H1 (cell line): Measurements from ENCODE around the gene CASTOR1. TPM values are rescaled to one million over a fixed set of nuclear protein-coding genes. Genes with fewer than 3 reads are reported as not detected.

ENCODE experiments used
- CTCF ChIA-PET: fragments of 300-600 bp; sonication (Branson Sonifier 250); formaldehyde crosslinking; loops from one replicate; lab custom pipeline; 2021; ENCODE audit not compliant: partially characterized antibody; lab: Charles Lee
- POLR2A ChIA-PET: fragments of 300-600 bp; sonication (Branson Sonifier 250); formaldehyde crosslinking; loops from one replicate; lab custom pipeline; 2021; ENCODE audit warnings: inconsistent platforms; ENCODE audit not compliant: partially characterized antibody; lab: Charles Lee
- DNase-seq, 2 experiments: peaks; one replicate each; pipeline versions ENCODE4 v3.0.0 to v3.0.0-alpha.2; 2010 to 2022; ENCODE audit warnings: low spot score in 2 of 2, low read depth in 1 of 2, mixed read lengths in 1 of 2
- FAIRE-seq: peaks from 2 replicates; lab custom pipeline; 2011; peaks lifted over from hg19 to GRCh38; lab: Jason Lieb, UNC
- H2AFZ ChIP-seq: 2 replicates; pipeline ENCODE4 v1.8.1; 2012; ENCODE audit warnings: low read length, inconsistent platforms
- H2AK5ac ChIP-seq: 2 replicates; pipeline ENCODE4 v1.6.1; 2013; ENCODE audit warnings: low read depth, low read length
- H2BK120ac ChIP-seq: replicated peaks from 2 replicates; pipeline ENCODE3; 2013; ENCODE audit warnings: low read depth, low read length, inconsistent platforms
- H2BK12ac ChIP-seq: 2 replicates; pipeline ENCODE4 v1.6.1; 2013; ENCODE audit warnings: low read depth, low read length
- H2BK15ac ChIP-seq: 2 replicates; pipeline ENCODE4 v1.6.1; 2013; ENCODE audit warnings: low read length
- H2BK20ac ChIP-seq: 2 replicates; pipeline ENCODE4 v1.6.1; 2013; ENCODE audit warnings: low read length
- H2BK5ac ChIP-seq: 2 replicates; pipeline ENCODE4 v1.6.1; 2013; ENCODE audit warnings: low read depth, low read length
- H3K14ac ChIP-seq: 2 replicates; pipeline ENCODE4 v1.6.1; 2013; ENCODE audit warnings: inconsistent platforms; ENCODE audit not compliant: insufficient read length
- H3K18ac ChIP-seq: 2 replicates; pipeline ENCODE4 v1.6.1; 2013; ENCODE audit warnings: low read length; ENCODE audit errors: extremely low read depth
- H3K23ac ChIP-seq: 2 replicates; pipeline ENCODE4 v1.6.1; 2013; ENCODE audit warnings: inconsistent platforms; ENCODE audit not compliant: insufficient read length
- H3K23me2 ChIP-seq: 2 replicates; pipeline ENCODE4 v1.6.1; 2013; ENCODE audit warnings: low read depth, low read length
- H3K27ac ChIP-seq: 2 replicates; pipeline ENCODE4 v1.6.1; 2011; ENCODE audit warnings: low read depth, low read length, inconsistent platforms
- H3K27me3 ChIP-seq, 4 experiments: replicated peaks in 1 of 4; 1 replicate in 1 of 4; 2 replicates in 3 of 4; pipeline versions ENCODE4 v1.6.1 to v1.8.1; 2011 to 2013; ENCODE audit warnings: low read length in 3 of 4, mild to moderate bottlenecking in 3 of 4, inconsistent platforms in 2 of 4, mixed read lengths in 2 of 4, moderate library complexity in 1 of 4; ENCODE audit not compliant: control insufficient read depth in 3 of 4, insufficient read depth in 3 of 4; ENCODE audit errors: extremely low read depth in 1 of 4
- H3K36me3 ChIP-seq, 4 experiments: 2 replicates each; pipeline versions ENCODE4 v1.6.1 to v1.8.1; 2011 to 2013; ENCODE audit warnings: mild to moderate bottlenecking in 4 of 4, low read length in 3 of 4, moderate library complexity in 2 of 4, control low read depth in 1 of 4, inconsistent platforms in 1 of 4; ENCODE audit not compliant: insufficient read depth in 4 of 4, control insufficient read depth in 2 of 4
- H3K4ac ChIP-seq: replicated peaks from 2 replicates; pipeline ENCODE3; 2013; ENCODE audit warnings: low read length, low read depth, mixed read lengths, inconsistent platforms; ENCODE audit not compliant: insufficient read length
- H3K4me1 ChIP-seq, 4 experiments: replicated peaks in 1 of 4; 1 replicate in 1 of 4; 2 replicates in 3 of 4; pipeline versions ENCODE4 v1.6.1 to v1.8.1; 2011 to 2013; ENCODE audit warnings: low read length in 3 of 4, inconsistent platforms in 2 of 4, mixed read lengths in 1 of 4; ENCODE audit not compliant: insufficient read depth in 4 of 4, control insufficient read depth in 3 of 4
- H3K4me2 ChIP-seq, 2 experiments: 2 replicates each; pipeline versions ENCODE4 v1.6.1 to v1.8.1; 2011 to 2013; ENCODE audit warnings: low read depth in 2 of 2, low read length in 2 of 2, control low read depth in 1 of 2, inconsistent platforms in 1 of 2, mild to moderate bottlenecking in 1 of 2; ENCODE audit not compliant: insufficient read depth in 1 of 2
- H3K4me3 ChIP-seq, 4 experiments: fragments of 200-600, 300-600 bp in 1 of 4; sonication (generic), shearing (Covaris generic), sonication (Bioruptor Twin) in 1 of 4; 2 replicates each; pipeline versions ENCODE4 v1.5.1 to v1.8.1; 2011 to 2016; ENCODE audit warnings: low read length in 4 of 4, low read depth in 3 of 4, control low read depth in 2 of 4, inconsistent platforms in 2 of 4, mild to moderate bottlenecking in 2 of 4, mixed read lengths in 1 of 4, moderate library complexity in 1 of 4; ENCODE audit not compliant: insufficient read depth in 2 of 4; ENCODE audit errors: extremely low read depth in 1 of 4
- H3K56ac ChIP-seq: replicated peaks from 2 replicates; pipeline ENCODE3; 2013; ENCODE audit warnings: low read depth, mild to moderate bottlenecking, mixed read lengths, low read length, inconsistent platforms; ENCODE audit not compliant: insufficient read length
- H3K79me1 ChIP-seq: 2 replicates; pipeline ENCODE4 v1.6.1; 2013; ENCODE audit warnings: low read depth, low read length, control low read depth
- H3K79me2 ChIP-seq, 2 experiments: 2 replicates each; pipeline versions ENCODE4 v1.6.1 to v1.8.1; 2012 to 2013; ENCODE audit warnings: low read length in 2 of 2, mild to moderate bottlenecking in 2 of 2, inconsistent platforms in 1 of 2; ENCODE audit not compliant: insufficient read depth in 2 of 2, control insufficient read depth in 1 of 2
- H3K9ac ChIP-seq, 4 experiments: replicated peaks in 1 of 4; 1 replicate in 1 of 4; 2 replicates in 3 of 4; pipeline versions ENCODE4 v1.6.1 to v1.8.1; 2011 to 2013; ENCODE audit warnings: low read depth in 3 of 4, low read length in 3 of 4, control low read depth in 2 of 4, mild to moderate bottlenecking in 2 of 4, moderate library complexity in 2 of 4, inconsistent platforms in 1 of 4; ENCODE audit errors: extremely low read depth in 1 of 4
- H3K9me3 ChIP-seq, 2 experiments: 2 replicates each; pipeline versions ENCODE4 v1.6.1 to v1.8.1; 2012 to 2013; ENCODE audit warnings: mild to moderate bottlenecking in 2 of 2, moderate library complexity in 2 of 2, control low read depth in 1 of 2, inconsistent platforms in 1 of 2, low read depth in 1 of 2, low read length in 1 of 2, mixed read lengths in 1 of 2; ENCODE audit not compliant: insufficient read depth in 2 of 2
- H4K20me1 ChIP-seq, 2 experiments: replicated peaks in 1 of 2; 2 replicates each; pipeline versions ENCODE3 to v1.8.1; 2011 to 2013; ENCODE audit warnings: inconsistent platforms in 2 of 2, low read length in 2 of 2, mild to moderate bottlenecking in 1 of 2; ENCODE audit not compliant: insufficient read depth in 2 of 2, control insufficient read depth in 1 of 2
- H4K5ac ChIP-seq: 2 replicates; pipeline ENCODE4 v1.6.1; 2013; ENCODE audit warnings: low read length, low read depth, mixed read lengths, inconsistent platforms; ENCODE audit not compliant: insufficient read length
- H4K8ac ChIP-seq: 2 replicates; pipeline ENCODE4 v1.8.0; 2013; ENCODE audit warnings: mild to moderate bottlenecking, moderate library complexity, low read length, inconsistent platforms; ENCODE audit not compliant: insufficient read depth; ENCODE audit errors: extremely low read depth
- H4K91ac ChIP-seq: replicated peaks from 2 replicates; pipeline ENCODE3; 2013; ENCODE audit warnings: low read length, mixed read lengths, inconsistent platforms; ENCODE audit not compliant: insufficient read length
- ASH2L ChIP-seq: fragments of 200-600, 300-600 bp; sonication (generic); IDR thresholded peaks from one replicate; pipeline ENCODE4 v1.7.1; 2017; ENCODE audit warnings: low read length
- ATF3 ChIP-seq: IDR thresholded peaks from 2 replicates; pipeline ENCODE4 v1.6.1; 2011; ENCODE audit warnings: low read depth, mild to moderate bottlenecking, low read length; ENCODE audit not compliant: insufficient read depth
- BACH1 ChIP-seq: IDR thresholded peaks from 2 replicates; pipeline ENCODE4 v1.6.1; 2012; ENCODE audit warnings: low read length, improper control_type of control experiment
- HDAC2 ChIP-seq, 2 experiments: fragments of 300-600 bp in 1 of 2; sonication (generic) in 1 of 2; IDR thresholded peaks; 2 replicates each; pipeline ENCODE4 v1.6.1; 2011 to 2012; ENCODE audit warnings: low read depth in 2 of 2, low read length in 2 of 2, mild to moderate bottlenecking in 2 of 2, moderate library complexity in 2 of 2, borderline replicate concordance in 1 of 2, inconsistent platforms in 1 of 2
- HDAC6 ChIP-seq: IDR thresholded peaks from one replicate; pipeline ENCODE4 v1.7.1; 2012; ENCODE audit warnings: low read depth, mild to moderate bottlenecking, inconsistent platforms, low read length, moderate library complexity
- JUND ChIP-seq: IDR thresholded peaks from 2 replicates; pipeline ENCODE4 v1.6.1; 2011; ENCODE audit warnings: mild to moderate bottlenecking, improper control_type of control experiment, low read length
- RXRA ChIP-seq: IDR thresholded peaks from 2 replicates; pipeline ENCODE4 v1.6.1; 2011; ENCODE audit warnings: low read depth, mild to moderate bottlenecking, low read length, moderate library complexity; ENCODE audit not compliant: insufficient read depth
- SIRT6 ChIP-seq: IDR thresholded peaks from one replicate; pipeline ENCODE4 v1.7.1; 2012; ENCODE audit warnings: low read length, inconsistent platforms
- USF2 ChIP-seq: IDR thresholded peaks from 2 replicates; pipeline ENCODE4 v1.6.1; 2011; ENCODE audit warnings: low read length, improper control_type of control experiment
- WGBS, 2 experiments: shearing (Covaris generic) in 1 of 2; methylation state at CpG; one replicate each; pipeline versions ENCODE4 v1.1.6 to v1.1.7; 2013 to 2015; ENCODE audit warnings: low lambda C conversion rate in 2 of 2, mixed read lengths in 2 of 2, inconsistent platforms in 1 of 2, low coverage in 1 of 2, missing lambda C conversion rate in 1 of 2; ENCODE audit not compliant: insufficient replicate concordance in 2 of 2, insufficient coverage in 1 of 2, insufficient read length in 1 of 2; ENCODE audit errors: extremely low coverage in 1 of 2, missing lambda C conversion rate in 1 of 2; 5-methylcytosine and 5-hydroxymethylcytosine counted together
- polyA plus RNA-seq, 7 experiments: library from polyadenylated mRNA; depleted of rRNA in 3 of 7; stranded (reverse) in 5 of 7; unstranded in 2 of 7; fragments of >200 nt in 5 of 7; fragments of 200-250 nt in 2 of 7; gene quantifications; 1 replicate in 5 of 7; 2 replicates in 1 of 7; 4 replicates in 1 of 7; pipeline versions ENCODE4 v1.2.1 to v1.2.3, GENCODE V29; 2011 to 2013; ENCODE audit warnings: missing spikeins in 2 of 7, mixed read lengths in 2 of 7
- total RNA-seq: library from RNA; stranded (reverse); fragmentation: NEBNext Ultra II Directional; extraction: Animal tissue kit (Norgen Biotek cat#: 25700); gene quantifications from 2 replicates; pipeline ENCODE4 v1.2.1, GENCODE V29; 2021

The CASTOR1 gene
- total and polyA plus RNA-seq, 2 of the 8 experiments (the other 6 are each of a cell fraction or from before 2014, with no cell fraction given) = 10.3 to 36.0 TPM

DNA sequence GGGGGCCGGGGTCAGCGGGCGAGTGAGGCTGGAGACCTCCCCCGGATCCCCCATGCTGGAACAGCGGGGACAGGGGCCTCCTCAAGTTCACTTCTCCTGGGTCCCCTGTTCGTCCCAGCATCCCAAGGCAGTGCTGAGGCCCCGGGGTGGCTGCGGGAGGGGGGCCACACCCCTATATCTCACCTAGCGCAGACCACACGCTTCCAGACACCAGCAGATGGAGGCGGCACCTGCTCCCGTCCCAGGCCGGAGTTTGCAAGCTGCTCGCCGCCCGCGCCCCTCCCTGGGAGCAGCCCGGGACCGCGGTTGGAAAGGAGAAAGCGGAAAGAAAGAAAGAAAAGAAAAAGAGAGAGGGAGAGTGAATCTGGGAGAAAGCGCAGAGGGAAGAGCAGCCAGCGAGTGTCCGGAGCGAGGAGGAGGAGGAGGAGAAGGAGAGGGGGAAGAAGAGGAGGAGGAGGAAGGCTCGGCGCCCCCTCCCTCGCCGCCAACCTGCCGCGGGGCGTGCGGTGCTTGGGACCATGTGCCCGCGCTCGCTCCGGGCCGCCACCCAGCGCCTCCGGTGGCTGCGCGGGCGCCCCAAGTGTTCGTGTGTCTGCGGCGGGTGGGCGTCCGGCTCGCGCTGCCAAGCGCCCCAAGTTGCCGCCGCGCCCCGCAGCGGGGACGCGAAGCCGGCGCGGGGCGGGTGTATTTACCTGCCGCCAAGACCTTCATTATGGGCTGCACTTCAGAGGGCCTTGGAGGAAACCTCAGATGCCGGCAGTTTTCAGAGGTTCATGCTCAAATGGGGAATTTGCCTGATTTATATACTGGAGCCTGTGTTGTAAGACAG is 43.1 kb downstream of the CASTOR1 start, which contains the start of gene LIF:
LIF (minus strand) TSS at position 775 of the 829 bp plus-strand sequence; CDS start at position 711, 64 bp downstream.
- POLR2A ChIA-PET = interaction anchor here (1.0 to 1.6 kb wide), 5 partner anchors 9 to 234 kb away, joined by 3 to 5 read pairs (median 3); no protein-coding TSS in a partner anchor
- WGBS, 2 experiments = 6% methylated on average over 30 of the region's 64 CpGs; no CpG with 5 or more reads in 1 of the 2 experiments
- TF ChIP-seq ATF3 (no peak), HDAC6 (no peak), USF2 (no peak), BACH1 (no peak), ASH2L (peak; percentile 59), JUND (no peak), HDAC2 (IDR thresholded peaks at IDR 0.05; ENCODE audit: borderline replicate concordance in 1 of 2, low read depth in 2 of 2, low read length in 2 of 2) (no peak), SIRT6 (no peak), RXRA (no peak)

More for the DNA sequence above, 43.1 kb downstream of the CASTOR1 start, which contains the start of gene LIF:
- Histone ChIP-seq H3K23me2 (peaks cover 12% of the 10 kb centered on the region; the same call in 1 of the 2 replicates), H3K27ac (no peak within 1 kb of the TSS), H4K5ac (peak within 1 kb of the TSS; percentile 22), H3K9ac (peak within 1 kb of the TSS; percentile 42 to 67 (median 58); a peak in 5 of 7 replicates), H3K23ac (no peak within 1 kb of the TSS), H3K79me2 (no peaks in the 10 kb centered on the region), H2BK12ac (peak within 1 kb of the TSS; percentile 81; the same call in 1 of the 2 replicates), H2AK5ac (no peak within 1 kb of the TSS), H3K4me1 (peaks cover 0 to 20% (median 11%) of the 10 kb centered on the region in 4 experiments; a peak in 6 of 7 replicates), H3K27me3 (no peaks in the 10 kb centered on the region; a peak in 2 of 7 replicates), H3K9me3 (no peaks in the 10 kb centered on the region), H3K79me1 (peaks cover 4% of the 10 kb centered on the region), H2BK5ac (peak within 1 kb of the TSS; percentile 87; the same call in 1 of the 2 replicates), H2BK120ac (peak within 1 kb of the TSS; percentile 51), H4K20me1 (peaks cover 0 to 2% of the 10 kb centered on the region in 2 experiments), H3K18ac (peak within 1 kb of the TSS; percentile 87), H4K91ac (peak within 1 kb of the TSS; percentile 82), H2BK20ac (peak within 1 kb of the TSS; percentile 61; the same call in 1 of the 2 replicates), H2AFZ (peak within 1 kb of the TSS; percentile 38; the same call in 1 of the 2 replicates), H3K14ac (no peak within 1 kb of the TSS), H3K4ac (peak within 1 kb of the TSS; percentile 93), H3K36me3 (0 out of 8 replicates have a peak, but pooled peaks cover 0 to 5% (median 0%) of the 10 kb centered on the region in 4 experiments), H2BK15ac (peak within 1 kb of the TSS; percentile 95; the same call in 1 of the 2 replicates), H4K8ac (peak within 1 kb of the TSS; percentile 62; the same call in 1 of the 2 replicates), H3K4me2 (peak within 1 kb of the TSS; percentile 83 to 94), H3K4me3 (peak within 1 kb of the TSS; percentile 49 to 72 (median 65)), H3K56ac (peak within 1 kb of the TSS; percentile 34)
- DNase-seq (peak in 1 of 2 experiments; percentile 75), FAIRE-seq (no peak)
- CTCF ChIA-PET = interaction anchor here (1.3 kb wide), 1 partner anchor 138 kb away, joined by 4 read pairs; no protein-coding TSS in a partner anchor
